Measurements from ENCODE around the gene IMMP2L. TPM values are rescaled to one million over a fixed set of nuclear protein-coding genes. Genes with fewer than 3 reads are reported as not detected.
A peak's percentile ranks its signal among the peaks of the same experiment; 100 is the strongest.

Gene IMMP2L
- total and polyA plus RNA-seq, 2 donors (not counting 3 experiments of a cell fraction or from before 2014, with no cell fraction given): 9.9 to 11.8 TPM

DNA sequence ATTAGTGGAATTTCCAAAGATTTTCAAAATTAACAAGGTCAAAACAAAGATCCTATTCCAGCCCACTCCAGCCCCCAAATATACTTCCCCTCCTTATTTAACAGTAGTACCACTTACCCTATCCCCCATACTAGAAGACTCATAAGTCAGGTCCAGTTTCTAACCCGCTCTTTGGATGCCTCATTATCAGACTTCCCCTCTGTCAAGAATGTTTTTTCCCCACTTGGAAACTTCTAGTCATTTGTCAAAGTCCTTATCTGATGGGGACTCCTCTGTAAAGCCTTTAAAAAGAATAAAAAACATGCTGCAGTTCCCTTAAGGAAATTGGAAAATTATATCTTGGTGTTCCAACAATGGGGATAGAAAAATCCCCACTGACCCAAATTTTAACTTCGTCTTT lies 70.1 kb downstream of the IMMP2L start:
- Histone ChIP-seq H3K9me3 (replicated peaks; ENCODE audit: control insufficient read depth, insufficient read depth, low read length) (no peaks in the 10 kb centered on the region), H3K9me1 (replicated peaks; ENCODE audit: control insufficient read depth, extremely low read depth, insufficient read depth, low read length) (no peaks in the 10 kb centered on the region), H3K9ac (replicated peaks; ENCODE audit: extremely low read depth, insufficient read depth, low read length) (no peak overlapping the region), H3K4me1 (ENCODE audit: control insufficient read depth, extremely low read depth, insufficient read depth, low read length) (no peaks in the 10 kb centered on the region), H3K4me2 (ENCODE audit: insufficient read depth, low read length) (no peak overlapping the region), H4K20me1 (replicated peaks; ENCODE audit: control insufficient read depth, extremely low read depth, insufficient read depth, low read length) (no peaks in the 10 kb centered on the region), H3K4me3 (replicated peaks in 1 of 3; ENCODE audit: insufficient read depth in 1 of 3, low read depth in 1 of 3, low read length in 3 of 3) (no peak overlapping the region), H3K27me3 (ENCODE audit: control insufficient read depth in 2 of 2, insufficient read depth in 2 of 2, low read length in 2 of 2) (no peaks in the 10 kb centered on the region), H3K27ac (ENCODE audit: insufficient read depth, low read depth, low read length) (no peak overlapping the region), H3K79me2 (ENCODE audit: control insufficient read depth, insufficient read depth, low read length) (no peaks in the 10 kb centered on the region), H2AFZ (ENCODE audit: low read depth, low read length) (no peak overlapping the region), H3K36me3 (ENCODE audit: control insufficient read depth in 2 of 2, extremely low read depth in 1 of 2, insufficient read depth in 2 of 2, low read length in 2 of 2) (no peaks in the 10 kb centered on the region)
- FAIRE-seq: no peak
- peak; percentile 58 for DNase-seq (ENCODE audit: low read depth, low spot score)
- no TSS peak for BruUV-seq (replicated peaks)
- CTCF ChIA-PET: no interaction called here
- TF ChIP-seq POLR2AphosphoS5 (IDR thresholded peaks at IDR 0.05; ENCODE audit: insufficient read depth, low read depth, low read length) (no peak), JUN (IDR thresholded peaks at IDR 0.05; ENCODE audit: borderline replicate concordance, insufficient read depth, insufficient read length, low read depth) (no peak), FOS (IDR thresholded peaks at IDR 0.05; ENCODE audit: borderline replicate concordance, insufficient read depth, low read length) (no peak), MYC (IDR thresholded peaks at IDR 0.05; ENCODE audit: low read depth, low read length) (no peak), GATA2 (IDR thresholded peaks at IDR 0.05; ENCODE audit: insufficient read depth, insufficient read length, low read depth, low read length) (no peak), EZH2 (IDR thresholded peaks at IDR 0.05; ENCODE audit: borderline replicate concordance, low read depth, low read length, severe bottlenecking) (no peak), POLR2A (IDR thresholded peaks at IDR 0.05; ENCODE audit: low read depth, low read length) (no peak)
- TF ChIP-seq, protein P1, sequence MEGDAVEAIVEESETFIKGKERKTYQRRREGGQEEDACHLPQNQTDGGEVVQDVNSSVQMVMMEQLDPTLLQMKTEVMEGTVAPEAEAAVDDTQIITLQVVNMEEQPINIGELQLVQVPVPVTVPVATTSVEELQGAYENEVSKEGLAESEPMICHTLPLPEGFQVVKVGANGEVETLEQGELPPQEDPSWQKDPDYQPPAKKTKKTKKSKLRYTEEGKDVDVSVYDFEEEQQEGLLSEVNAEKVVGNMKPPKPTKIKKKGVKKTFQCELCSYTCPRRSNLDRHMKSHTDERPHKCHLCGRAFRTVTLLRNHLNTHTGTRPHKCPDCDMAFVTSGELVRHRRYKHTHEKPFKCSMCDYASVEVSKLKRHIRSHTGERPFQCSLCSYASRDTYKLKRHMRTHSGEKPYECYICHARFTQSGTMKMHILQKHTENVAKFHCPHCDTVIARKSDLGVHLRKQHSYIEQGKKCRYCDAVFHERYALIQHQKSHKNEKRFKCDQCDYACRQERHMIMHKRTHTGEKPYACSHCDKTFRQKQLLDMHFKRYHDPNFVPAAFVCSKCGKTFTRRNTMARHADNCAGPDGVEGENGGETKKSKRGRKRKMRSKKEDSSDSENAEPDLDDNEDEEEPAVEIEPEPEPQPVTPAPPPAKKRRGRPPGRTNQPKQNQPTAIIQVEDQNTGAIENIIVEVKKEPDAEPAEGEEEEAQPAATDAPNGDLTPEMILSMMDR (IDR thresholded peaks at IDR 0.05; ENCODE audit: extremely low read depth in 1 of 2, insufficient read depth in 1 of 2, low read depth in 1 of 2, low read length in 2 of 2): no peak
- TF ChIP-seq, protein P2, sequence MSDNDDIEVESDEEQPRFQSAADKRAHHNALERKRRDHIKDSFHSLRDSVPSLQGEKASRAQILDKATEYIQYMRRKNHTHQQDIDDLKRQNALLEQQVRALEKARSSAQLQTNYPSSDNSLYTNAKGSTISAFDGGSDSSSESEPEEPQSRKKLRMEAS (IDR thresholded peaks at IDR 0.05; ENCODE audit: insufficient read depth, insufficient read length): no peak
- dilution Hi-C loops (cut with MboI; ENCODE audit: extremely low pct_ligation_motif_present, low sequenced_read_pairs) (no loop called here), intact Hi-C loops (cut with micrococcal nuclease) (no loop called here)
- POLR2A ChIA-PET: no interaction called here
